Measurements from ENCODE around the gene IFNK. TPM values are rescaled to one million over a fixed set of nuclear protein-coding genes. Genes with fewer than 3 reads are reported as not detected.

IFNK gene
- total RNA-seq, 2 donors from 2014 or later, result not detected

DNA sequence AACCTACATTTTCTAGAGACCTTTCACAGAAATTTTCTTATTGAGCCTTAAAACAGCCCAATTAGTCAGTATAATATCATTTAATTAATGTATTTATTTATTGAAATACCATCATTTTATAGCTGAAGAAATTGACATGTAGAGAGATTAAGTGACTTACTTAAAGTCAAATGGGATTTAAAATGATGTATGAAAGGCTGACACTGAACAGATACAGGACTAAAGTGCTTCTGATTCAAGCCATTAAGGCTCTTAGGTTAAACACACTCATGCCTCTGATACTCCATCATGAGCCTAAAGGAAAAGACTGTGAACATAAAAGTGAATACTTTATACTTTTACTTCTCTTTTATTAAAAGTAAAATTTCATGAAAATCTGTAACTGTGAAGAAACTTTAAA is 36.4 kb downstream of the IFNK start:
- Histone ChIP-seq H3K4me1 (replicated peaks) (no peaks in the 10 kb centered on the region), H3K36me3 (peaks cover 0 to 5% of the 10 kb centered on the region in 2 donors), H3K4me3 (no peak overlapping the region), H3K27me3 (replicated peaks; ENCODE audit: insufficient read depth) (no peaks in the 10 kb centered on the region), H3K27ac (peak overlapping the region in 1 of 2 donors; percentile 50), H3K9me3 (no peaks in the 10 kb centered on the region)
- TF ChIP-seq, protein P1, sequence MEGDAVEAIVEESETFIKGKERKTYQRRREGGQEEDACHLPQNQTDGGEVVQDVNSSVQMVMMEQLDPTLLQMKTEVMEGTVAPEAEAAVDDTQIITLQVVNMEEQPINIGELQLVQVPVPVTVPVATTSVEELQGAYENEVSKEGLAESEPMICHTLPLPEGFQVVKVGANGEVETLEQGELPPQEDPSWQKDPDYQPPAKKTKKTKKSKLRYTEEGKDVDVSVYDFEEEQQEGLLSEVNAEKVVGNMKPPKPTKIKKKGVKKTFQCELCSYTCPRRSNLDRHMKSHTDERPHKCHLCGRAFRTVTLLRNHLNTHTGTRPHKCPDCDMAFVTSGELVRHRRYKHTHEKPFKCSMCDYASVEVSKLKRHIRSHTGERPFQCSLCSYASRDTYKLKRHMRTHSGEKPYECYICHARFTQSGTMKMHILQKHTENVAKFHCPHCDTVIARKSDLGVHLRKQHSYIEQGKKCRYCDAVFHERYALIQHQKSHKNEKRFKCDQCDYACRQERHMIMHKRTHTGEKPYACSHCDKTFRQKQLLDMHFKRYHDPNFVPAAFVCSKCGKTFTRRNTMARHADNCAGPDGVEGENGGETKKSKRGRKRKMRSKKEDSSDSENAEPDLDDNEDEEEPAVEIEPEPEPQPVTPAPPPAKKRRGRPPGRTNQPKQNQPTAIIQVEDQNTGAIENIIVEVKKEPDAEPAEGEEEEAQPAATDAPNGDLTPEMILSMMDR (IDR thresholded peaks at IDR 0.05), result no peak
- TF ChIP-seq POLR2AphosphoS5 (IDR thresholded peaks at IDR 0.05) (no peak), POLR2A (IDR thresholded peaks at IDR 0.05) (no peak)
- no peak for DNase-seq (ENCODE audit: low spot score)
- intact Hi-C loops (cut with DNase I), result no loop called here

DNA sequence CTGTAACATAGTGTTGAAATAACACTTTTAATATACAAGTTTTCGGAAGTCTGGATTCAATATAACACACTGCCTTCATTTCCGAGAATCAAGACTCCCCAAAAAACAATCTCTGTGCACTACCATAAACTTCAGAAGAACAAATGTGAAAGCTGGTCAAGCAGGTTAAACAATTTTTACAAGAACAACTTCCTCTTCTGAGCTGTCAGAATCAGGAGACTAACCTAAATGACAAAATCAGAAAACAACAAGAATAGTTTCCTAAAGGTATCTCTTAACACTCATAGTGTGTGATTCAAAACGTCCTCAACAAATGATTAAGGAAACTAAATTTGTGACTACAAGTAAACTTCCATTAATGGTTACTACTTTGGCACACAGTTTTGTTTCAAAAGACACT is 37.6 kb downstream of the IFNK start:
- H3K27ac ChIP-seq, result peak overlapping the region; percentile 50 to 63
- H3K36me3 ChIP-seq, result no peaks in the 10 kb centered on the region
- 43% methylated on average over 3 of the region's 3 CpGs for WGBS
- H3K4me3 ChIP-seq, result no peak overlapping the region
- no peaks in the 10 kb centered on the region for H3K9me3 ChIP-seq
- H3K27me3 ChIP-seq (replicated peaks; ENCODE audit: insufficient read depth), result no peaks in the 10 kb centered on the region
- H3K4me1 ChIP-seq (replicated peaks), result no peaks in the 10 kb centered on the region
- DNase-seq (ENCODE audit: low spot score), result peak; percentile 21
- TF ChIP-seq POLR2AphosphoS5 (IDR thresholded peaks at IDR 0.05), result peak; percentile 82
- TF ChIP-seq, protein P1 (IDR thresholded peaks at IDR 0.05), result no peak
- TF ChIP-seq POLR2A (IDR thresholded peaks at IDR 0.05), result no peak
- intact Hi-C loops (cut with DNase I), result no loop called here

DNA sequence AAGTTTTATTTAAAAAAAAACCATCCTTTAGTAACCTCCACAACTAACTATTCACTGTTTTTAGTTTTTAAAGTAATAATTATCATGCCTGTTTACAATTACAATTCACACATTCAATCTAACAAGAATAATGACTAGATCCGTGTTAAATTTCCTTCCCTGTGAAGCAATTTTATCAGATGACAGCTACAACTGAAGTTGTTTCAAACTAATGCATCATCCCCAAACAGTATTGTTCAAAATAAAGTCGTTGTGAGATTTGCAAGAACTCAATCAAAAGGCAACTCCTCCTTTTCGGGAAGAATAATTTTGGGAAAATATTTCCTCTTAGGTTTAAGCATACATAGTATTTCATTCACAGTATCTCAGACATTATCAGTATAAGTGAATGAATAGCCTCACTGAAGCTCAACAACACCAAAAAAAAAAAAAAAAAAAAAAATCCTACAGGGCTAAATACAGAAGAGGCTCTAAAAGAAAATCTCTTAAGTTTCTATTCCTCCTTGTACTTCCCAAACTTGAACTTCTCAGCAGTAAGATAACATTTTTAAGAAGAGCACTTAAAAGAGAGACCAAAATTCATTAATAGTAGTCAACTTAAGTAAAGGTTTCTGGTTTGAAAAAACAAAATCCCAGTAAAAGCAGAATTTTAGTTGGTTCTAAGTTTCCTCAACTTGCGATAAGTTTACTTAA is 39.8 kb downstream of the IFNK start:
- DNase-seq (ENCODE audit: low spot score), result no peak
- H3K4me1 ChIP-seq (replicated peaks), result no peaks in the 10 kb centered on the region
- no peak overlapping the region for H3K4me3 ChIP-seq
- H3K27ac ChIP-seq, result no peak overlapping the region
- H3K36me3 ChIP-seq, result no peaks in the 10 kb centered on the region
- H3K9me3 ChIP-seq, result no peaks in the 10 kb centered on the region
- TF ChIP-seq, protein P1 (IDR thresholded peaks at IDR 0.05), result no peak
- TF ChIP-seq POLR2AphosphoS5 (IDR thresholded peaks at IDR 0.05) (no peak), POLR2A (IDR thresholded peaks at IDR 0.05) (no peak)
- intact Hi-C loops (cut with DNase I), result no loop called here
- WGBS, result 90% methylated on average over 4 of the region's 4 CpGs
- H3K27me3 ChIP-seq (replicated peaks; ENCODE audit: insufficient read depth), result no peaks in the 10 kb centered on the region

DNA sequence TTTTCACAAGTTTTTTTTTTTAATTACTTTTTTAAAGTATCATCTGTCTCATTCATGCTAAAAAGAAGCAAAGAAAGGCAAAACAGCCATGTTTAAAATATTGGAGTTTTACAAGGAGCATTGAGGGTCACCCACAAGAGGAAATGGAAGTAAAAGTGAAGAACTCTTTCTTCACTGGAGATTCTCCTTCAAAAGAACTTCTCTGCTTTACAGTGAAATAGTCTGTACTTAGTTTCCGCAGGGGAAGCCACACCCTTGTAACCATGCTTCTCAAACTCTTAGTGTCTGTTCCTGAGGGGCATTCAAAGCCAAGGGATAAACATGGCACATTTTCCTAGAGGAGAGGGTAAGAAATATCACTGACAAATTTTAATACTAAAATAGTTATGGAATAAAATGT is 40.6 kb downstream of the IFNK start:
- intact Hi-C loops (cut with DNase I), result no loop called here
- Histone ChIP-seq H3K9me3 (no peaks in the 10 kb centered on the region), H3K27me3 (replicated peaks; ENCODE audit: insufficient read depth) (no peaks in the 10 kb centered on the region), H3K4me1 (replicated peaks) (no peaks in the 10 kb centered on the region), H3K36me3 (no peaks in the 10 kb centered on the region), H3K27ac (no peak overlapping the region), H3K4me3 (no peak overlapping the region)
- WGBS, result 77% methylated on average over 1 of the region's 1 CpG
- DNase-seq (ENCODE audit: low spot score), result no peak
- TF ChIP-seq, protein P1 (IDR thresholded peaks at IDR 0.05), result no peak
- TF ChIP-seq POLR2AphosphoS5 (IDR thresholded peaks at IDR 0.05), result no peak
- no peak for TF ChIP-seq POLR2A (IDR thresholded peaks at IDR 0.05)

DNA sequence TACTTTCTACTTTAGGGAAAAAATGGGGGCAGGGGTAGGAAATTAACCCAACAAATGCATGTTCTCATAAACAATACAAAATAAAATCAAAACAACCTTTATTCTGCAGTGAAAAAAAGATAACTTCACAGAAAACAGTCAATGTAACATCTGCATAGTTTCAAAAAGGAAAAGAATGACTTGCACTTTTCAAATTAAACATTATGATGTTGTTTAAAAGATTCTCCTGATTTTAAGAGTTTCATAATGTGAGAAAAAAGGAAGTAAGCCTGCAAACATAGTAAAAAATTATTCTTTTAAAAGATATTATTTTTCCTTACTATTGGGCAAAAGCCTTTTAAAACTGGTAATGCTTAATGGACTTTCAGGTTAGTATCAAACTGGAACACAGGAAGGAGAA is 41.6 kb downstream of the IFNK start:
- intact Hi-C loops (cut with DNase I), result no loop called here
- no peak for DNase-seq (ENCODE audit: low spot score)
- no peaks in the 10 kb centered on the region for H3K36me3 ChIP-seq
- H3K4me3 ChIP-seq, result no peak overlapping the region
- H3K9me3 ChIP-seq, result no peaks in the 10 kb centered on the region
- TF ChIP-seq POLR2A (IDR thresholded peaks at IDR 0.05), result no peak
- TF ChIP-seq POLR2AphosphoS5 (IDR thresholded peaks at IDR 0.05), result no peak
- TF ChIP-seq, protein P1 (IDR thresholded peaks at IDR 0.05), result no peak
- no peak overlapping the region for H3K27ac ChIP-seq
- no peaks in the 10 kb centered on the region for H3K4me1 ChIP-seq (replicated peaks)
- no peaks in the 10 kb centered on the region for H3K27me3 ChIP-seq (replicated peaks; ENCODE audit: insufficient read depth)

All from prostate gland (tissue), 2 donors.